HG02938 (cell line): ENCODE data around the gene WDR27.
A peak's percentile ranks its signal among the peaks of the same experiment; 100 is the strongest.

Experiments
- ATAC-seq: cut with Tn5 transposase; IDR thresholded peaks from one replicate; pipeline ENCODE4 v1.9.1; 2021; ENCODE audit warnings: mild to moderate bottlenecking, moderate library complexity; ENCODE audit not compliant: unreplicated experiment

The WDR27 gene

DNA sequence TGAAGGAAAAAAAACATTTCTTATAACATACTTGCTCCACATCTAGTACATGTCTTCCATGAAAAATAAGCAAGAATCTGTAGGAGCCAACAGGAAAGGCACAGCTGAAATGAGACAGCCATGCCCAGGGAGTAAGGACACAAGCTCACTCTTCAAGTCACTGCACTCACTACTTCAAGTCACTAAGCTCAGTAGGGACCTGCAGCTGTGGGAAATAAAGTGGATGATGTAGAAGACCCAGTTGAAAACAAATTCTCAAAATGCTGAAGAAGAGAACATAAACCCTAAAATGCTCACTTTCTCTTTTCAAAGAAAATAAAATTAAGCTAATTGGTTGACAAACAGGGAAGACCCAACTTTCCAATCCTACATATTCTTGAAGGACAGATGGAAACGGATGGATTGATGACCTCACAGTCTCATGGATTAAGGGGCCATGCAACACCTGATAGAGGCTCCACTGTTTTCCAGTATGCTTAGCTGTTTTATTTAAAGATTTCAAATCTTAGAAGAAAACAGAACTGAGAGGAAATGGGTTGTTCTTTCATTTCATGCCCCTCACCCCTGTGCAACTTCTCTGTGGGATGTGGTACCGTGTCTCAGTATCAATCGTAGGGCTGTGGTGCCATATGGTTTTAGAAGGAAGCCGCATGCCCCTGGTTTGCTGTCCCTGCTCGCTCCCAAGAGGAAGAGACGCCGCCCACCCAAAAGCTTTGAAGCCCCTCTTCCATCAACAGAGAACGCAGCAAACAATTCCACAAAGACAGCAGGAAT, 133.3 kb downstream of the WDR27 start:
- peak; percentile 59 for ATAC-seq

DNA sequence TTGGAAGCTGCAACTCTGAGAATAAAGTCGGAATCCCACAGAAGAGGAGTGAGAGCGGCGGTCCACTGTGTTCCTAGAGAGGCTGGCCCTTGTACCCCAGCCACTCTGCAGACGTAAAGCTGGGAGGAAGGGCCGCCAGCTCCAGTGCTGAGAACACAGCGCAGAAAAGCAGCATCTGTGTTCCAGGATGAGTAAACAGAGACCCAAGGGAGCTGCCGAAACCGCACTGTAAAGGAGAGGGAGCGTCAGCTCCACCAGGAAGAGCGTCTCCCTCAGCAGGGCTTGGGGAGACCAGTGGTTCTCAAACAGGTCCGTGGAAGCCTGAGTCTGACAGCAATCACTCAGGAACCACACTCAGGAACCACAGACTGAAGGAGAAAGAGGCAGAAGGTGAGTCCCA, 134.0 kb downstream of the WDR27 start:
- no peak for ATAC-seq

DNA sequence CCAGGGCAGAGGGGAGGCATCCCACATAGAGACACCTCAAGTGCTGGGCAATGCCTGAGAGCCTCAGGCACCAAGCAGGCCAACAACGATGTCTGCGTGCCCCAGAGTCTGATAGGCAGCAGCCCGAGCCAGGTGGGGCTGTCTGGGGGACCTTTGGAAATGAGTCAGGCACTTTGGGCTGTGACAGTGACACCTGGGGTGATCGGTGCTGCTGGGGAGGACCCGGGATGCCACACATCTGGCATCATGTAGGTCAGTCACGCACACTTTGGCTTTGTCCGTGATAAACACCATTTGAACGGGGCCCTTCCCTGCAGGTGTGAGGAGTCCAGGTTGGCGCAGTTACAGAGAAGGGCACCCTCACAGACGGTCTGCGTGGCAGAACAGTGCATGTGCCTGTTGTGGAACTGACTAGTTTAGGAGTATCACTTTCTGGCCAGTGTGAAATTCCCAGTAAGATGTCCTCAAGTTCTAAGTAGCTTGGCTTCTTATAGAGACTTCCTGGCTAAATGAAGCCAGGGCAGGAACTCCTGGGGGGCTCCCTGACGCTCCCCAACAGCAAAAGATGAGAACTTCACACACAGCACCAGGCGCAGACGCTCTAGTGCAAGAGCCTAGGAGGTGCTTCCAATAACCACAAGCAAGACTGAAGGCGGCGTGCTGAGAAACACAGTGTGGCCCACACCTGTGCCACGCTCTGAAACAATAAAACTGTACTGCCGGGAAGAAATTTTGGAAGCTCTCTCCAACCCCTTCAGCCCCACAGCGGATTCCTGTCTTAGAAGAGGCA, 134.7 kb downstream of the WDR27 start:
- ATAC-seq, result no peak

DNA sequence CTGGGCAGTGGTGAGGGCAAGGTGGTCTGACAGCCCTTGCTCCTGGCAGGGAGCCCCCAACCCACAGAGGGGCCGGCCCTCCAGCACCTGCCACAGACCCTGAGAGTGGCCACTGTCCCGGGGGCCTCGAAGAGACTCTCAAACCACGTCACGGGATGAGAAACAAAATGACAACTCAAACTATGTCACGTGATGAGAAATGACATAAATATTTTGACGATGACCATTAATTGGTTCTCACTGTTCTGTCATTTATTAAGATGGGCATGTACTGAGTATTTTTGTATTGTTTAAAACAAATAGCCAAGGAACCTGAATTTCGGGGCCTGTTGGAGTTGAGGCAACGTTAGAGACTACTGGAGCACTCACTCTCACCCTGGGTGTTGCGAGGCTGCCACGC, 135.5 kb downstream of the WDR27 start:
- ATAC-seq, result no peak

DNA sequence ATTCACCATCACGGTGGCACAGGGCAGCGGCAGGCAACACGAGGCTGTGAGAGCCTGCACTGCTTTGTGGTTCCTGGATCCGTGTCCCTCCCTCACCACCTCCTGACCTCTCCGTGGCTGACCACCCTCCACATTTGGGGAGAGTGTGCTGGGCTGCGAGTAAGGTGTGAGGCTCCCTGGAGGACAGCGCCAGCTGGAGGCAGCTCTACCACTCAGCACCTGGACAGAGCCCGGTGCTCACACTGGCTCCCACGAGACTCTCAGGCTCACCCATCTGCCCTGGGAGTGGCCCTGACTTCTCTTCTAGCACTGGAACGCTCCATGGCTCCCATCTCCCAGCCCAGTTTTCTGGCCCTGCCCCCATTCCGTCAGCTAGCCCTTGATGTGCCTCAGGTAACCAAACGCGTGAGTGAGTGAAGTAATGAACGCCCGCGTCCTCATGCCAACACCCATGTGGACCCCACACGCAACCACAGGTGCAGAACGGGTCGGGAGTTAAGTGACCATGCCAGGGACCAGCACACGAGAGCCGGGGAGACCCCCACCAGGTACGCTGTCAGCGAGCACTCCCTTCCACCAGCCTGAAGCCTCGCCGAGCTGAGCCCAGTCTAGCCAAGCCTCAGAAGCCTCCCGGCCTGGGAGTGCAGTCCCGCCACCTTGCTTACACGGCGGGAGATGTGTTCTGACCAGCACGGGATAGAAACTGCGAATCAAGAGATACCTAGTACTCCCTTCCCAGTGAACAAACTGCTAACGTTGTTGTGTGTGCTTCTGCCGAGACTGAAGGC, 137.2 kb downstream of the WDR27 start:
- ATAC-seq, result no peak

DNA sequence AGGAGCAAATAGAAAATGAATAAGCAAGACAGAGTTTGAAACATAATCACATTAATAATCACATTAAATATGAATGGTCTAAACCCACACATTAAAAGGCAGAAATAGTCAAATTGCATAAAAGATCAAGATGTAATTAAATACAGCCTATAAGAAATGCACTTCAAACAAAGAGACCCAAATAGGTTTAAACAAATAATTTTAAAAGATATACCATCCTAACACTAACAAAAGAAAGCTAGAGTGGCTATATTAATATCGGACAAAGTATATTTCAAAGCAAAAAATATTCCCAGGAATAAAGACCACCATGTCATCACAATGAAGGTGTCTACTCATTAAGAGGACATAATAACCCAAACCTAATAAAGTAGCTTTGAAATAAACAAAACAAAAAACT, 140.2 kb downstream of the WDR27 start:
- no peak for ATAC-seq

DNA sequence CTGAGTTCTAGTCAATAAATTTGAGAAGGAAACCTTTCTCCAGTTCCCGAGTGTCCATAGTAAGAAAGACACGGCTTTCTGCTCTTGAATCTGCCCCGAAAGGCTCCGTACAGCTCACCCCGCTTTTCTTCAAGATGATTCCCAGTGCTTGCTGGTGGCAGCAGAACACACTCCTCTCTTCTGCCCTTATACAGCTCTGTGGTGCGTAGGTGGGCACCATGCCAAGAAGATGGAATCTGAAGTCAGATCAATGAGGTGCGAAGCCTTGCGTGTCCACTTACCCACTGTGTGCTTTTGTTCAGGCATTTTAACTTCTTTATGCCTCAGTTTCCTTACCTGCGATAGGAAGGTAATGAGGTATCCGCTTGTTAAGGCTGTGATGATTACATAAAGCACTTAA, 142.2 kb downstream of the WDR27 start:
- no peak for ATAC-seq

DNA sequence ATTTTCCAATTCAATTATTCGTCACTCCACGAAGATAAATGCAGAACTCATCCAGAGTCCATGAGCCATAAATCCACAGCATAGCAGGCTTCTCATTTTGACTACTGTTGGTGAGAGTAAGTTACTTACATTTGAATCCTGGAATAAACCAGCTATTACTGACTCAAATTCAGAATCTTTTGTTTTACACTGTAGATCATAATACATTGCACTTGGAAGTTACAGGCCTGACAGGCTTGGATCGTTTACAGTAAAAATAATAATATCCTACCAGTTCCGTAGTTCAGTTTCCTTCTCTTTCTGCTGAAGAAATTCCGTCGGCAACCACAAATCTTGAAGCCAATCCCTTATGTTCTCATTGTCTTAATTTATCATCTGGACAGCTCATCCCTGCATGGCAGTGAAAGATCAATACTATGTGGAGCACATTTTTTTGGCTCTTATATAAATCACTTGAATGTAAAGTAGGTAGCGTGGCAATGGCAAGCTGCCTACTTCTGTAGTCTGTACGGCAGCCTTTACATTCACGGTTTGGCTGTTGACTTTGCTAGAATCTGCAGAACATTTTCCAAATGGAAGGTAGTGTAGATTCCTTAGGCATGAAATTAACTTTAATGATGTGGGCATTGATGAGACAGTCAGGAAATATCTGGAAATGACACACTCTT, 142.9 kb downstream of the WDR27 start:
- ATAC-seq, result no peak

DNA sequence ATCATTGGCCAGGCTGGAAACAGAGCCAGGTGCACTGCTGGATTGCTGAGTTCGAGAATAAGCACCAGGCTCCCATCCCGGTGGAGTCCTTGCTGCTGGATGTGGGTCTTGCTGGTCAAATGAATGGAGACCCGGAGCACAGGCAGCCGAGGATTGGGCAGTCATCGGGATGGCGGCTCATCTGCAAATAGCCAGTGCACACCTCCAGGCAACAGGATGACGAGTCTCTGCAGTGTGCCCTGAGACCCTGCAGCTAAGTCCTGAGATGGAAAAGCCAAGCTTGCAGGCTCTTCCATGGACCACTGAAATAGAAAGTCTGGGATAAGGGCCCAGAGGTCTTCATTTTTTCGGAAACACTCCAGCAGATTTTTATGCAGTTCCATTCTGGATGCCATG, 143.5 kb downstream of the WDR27 start:
- no peak for ATAC-seq

DNA sequence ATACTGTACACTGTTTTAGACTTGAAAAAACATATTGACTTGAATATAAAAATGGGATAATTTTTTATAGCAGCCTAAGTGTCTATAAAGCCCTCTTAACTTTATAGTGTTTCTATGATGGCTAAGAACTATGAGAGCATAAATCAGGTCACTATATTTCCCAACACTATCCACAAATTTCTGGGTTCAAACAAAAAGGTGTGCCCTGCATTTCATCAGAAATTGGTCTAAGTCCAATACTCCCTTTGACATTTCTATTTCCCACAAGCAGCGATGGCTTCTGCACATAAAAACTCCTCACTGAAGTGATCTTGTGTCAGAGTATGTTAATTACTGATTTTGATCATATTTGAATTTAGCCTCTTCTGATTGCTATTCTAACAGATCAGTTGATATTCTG, 143.9 kb downstream of the WDR27 start:
- no peak for ATAC-seq

DNA sequence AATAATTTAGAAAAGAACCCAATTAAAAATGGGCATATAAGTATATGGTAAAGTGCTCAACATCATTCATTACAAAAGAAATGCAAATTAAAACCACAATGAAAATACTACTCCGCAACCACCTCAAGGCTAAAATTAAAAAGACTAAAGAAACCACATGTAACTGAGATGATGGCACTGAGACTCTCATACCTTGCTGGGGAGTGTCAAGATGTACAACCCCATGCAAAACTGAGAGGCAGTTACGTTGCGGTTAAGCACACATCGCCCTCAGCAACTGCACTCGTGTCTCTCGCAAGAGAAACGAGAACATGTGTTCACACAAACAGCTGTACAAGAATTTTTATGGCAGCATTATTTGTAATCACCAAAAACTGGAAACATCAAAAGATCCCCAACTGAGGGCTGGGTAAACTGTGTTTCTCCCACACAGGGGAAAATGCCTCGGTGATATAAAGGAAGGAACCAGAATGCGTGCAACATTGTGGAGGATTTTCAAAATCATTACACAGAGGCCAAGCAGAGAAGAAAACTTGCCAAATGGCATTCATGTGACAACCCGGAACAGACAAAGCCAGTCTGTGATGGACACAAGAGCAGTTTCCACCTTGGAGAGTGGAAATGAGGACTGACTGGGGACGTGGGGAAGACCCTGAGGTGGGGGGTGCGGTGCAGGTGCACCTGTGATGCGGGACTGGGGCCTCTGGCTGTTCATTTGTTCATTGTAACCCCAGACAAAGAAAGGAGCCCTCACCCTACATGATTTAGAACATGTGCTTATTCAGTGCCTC, 144.9 kb downstream of the WDR27 start:
- peak; percentile 99 for ATAC-seq

DNA sequence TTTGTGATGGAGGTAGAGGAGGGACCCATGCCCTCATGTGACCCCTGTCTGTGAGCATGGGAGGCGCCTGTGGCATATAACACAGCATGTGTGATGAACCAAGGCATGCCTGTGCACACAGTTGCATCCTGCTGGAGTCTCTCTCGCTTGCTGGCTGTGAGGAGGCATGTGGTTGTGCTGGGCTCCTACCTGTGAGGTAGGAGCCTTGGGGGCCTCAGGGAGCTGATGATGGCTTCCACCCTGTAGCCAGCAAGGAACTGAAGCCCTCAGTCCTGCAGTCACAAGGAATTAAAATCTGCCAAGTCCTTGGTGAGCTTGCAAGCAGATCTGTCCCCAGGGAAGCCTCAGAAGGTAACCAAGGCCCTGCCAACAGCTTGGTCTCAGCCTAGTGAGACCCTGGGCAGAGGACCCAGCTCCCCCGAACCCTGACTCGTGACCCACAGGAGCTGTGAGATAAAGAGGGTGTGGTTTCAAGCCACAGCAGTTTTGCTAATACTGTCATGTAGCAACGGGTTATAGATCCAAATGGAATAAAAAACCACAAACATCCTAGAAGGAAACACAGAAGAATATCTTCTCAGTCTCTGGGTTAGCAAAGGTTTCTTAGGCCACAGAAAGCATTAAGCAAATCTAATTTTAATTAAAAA, 145.7 kb downstream of the WDR27 start:
- no peak for ATAC-seq

DNA sequence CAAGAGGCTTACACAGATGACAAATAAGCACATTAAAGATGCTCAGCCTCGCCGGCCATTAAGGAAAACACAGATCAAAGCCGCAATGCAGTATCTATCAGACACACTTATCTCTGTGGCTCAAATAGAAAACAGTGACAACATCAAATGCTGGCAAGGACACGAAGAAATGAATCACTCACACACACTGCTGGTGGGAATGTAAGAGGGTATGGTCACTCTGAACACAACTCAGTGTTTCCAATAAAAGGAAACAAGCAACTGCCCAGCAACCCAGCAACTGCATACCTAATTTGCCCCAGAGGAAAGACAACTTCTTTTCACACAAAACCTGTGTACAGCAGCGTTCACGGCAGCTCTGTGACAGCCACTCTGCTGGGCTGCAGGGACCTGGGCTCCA, 155.8 kb downstream of the WDR27 start:
- no peak for ATAC-seq

DNA sequence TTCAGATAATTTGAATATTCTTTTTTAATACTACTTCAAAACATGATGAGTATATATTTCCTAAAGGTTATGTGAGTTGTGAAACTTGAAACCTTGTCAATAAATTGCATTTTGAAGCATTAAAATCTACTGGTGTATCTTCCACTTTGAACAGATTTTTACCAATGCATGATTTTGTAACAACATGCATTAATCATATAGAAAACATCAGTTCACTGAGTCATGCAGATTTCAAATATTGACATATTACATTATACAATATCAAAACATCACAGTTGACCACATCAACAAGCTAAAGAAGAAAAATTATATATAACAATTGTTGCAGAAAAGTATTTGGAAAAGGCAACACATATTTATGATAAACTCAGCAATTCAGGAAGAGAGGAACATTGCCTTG, 158.1 kb downstream of the WDR27 start:
- ATAC-seq, result no peak

DNA sequence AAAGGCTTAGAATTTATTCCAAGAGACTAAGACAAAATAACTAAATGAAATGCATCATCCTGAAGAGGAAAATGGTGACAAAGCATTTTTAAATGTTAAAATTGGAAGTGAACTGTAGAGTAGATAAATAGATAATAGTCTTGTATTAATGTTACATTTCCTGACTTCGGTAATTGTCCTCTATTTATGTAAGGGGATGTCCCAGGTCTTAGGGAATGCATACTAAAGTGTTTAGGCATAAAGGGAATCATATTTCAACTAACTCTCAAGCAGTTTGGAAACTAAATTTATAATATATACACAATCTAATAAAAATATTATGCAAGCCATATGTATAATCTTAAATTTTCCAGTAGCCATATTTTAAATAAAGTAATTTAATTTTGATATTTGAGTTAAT, 159.3 kb downstream of the WDR27 start:
- ATAC-seq, result no peak

DNA sequence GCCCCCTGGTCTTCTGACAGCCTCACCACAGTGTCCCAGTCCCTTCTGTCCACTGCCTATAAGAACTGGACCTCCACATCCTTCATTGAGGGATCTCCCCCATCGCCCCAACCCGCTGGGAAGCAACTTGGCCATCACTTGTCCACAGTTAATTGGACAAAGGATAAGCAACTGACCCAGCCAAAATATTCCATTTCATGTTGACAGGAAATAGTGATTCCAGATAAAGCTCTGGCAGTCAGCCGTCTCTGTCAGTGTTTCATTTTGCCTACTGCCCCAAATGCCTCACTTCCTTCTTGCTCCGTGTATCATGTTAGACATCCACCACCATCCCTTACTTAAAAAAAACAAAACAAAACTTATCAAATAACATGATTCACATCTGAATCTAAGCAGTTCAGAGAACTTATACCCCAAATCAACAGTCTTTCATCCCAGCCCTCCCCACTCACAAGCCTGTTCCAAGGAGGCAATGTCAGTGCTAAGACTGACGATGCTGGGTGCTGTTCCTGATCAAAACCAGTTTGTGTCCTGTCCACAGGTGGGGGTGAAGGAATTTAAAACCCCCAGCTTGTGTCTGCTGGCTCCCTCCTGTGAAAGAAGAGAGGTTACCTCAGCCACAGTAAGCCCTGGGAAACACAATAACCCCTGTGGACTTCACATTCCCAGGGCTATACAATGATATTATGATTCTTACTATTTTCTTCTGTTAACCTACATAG, 162.5 kb downstream of the WDR27 start:
- ATAC-seq, result no peak

DNA sequence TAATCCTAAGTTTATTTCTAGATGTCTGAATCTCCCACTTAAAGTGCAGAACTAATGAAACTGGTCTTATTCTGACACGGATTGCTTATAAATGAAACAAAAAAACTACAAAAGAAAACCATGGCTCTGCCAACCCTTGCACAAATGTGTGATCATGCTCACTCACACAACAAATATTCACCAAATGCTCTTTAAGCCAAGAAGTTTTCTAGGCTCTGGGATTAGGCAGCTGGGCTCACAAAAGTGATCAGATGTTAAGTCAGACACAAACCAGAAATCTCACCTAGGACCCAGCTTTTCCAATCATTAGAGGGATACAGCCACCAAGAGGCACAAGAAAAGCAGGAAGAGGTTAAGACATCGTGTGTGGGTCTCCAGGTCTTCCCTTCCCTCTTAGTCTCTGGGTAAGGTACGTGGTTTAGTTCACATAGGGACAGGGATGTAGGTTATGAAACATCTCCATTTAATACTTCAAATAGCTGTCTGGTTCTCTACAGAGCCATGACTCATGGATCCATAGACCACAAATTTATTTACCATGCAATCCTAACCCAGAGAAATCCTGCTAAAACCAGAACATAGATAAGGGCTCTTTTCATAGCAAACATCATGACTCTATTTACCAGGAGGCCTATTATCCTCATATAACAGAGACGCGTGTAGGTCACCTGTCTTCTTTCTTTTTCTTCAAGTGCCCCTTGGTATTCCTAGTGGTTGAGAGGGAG, 165.2 kb downstream of the WDR27 start:
- no peak for ATAC-seq

DNA sequence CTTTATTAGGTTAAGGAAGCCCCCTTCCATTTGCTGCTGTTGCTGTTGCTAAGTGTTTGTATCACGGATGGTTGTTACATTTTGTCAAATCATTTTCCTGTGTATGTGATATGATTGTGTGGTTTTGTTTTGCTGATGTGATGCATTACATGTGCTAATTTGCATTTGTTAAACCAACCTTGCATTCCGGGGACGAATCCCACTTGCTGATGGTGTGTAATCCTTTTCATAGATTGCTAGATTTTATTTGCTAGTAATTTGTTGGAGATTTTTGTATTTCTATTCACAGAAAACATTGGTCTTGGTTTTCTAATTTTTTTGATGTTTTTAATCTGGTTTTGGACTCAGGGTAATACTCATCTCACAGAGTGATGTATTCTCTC, 167.8 kb downstream of the WDR27 start:
- ATAC-seq, result no peak
